Peyer's patch (tissue), 4 donors: ENCODE measurements around the gene SNRPA1.

Experiments used
- CTCF ChIP-seq, 6 experiments: fragments of 450-650 bp in 4 of 6; fragments of 200-600 bp in 2 of 6; sonication (generic) in 1 of 6; IDR thresholded peaks; one replicate each; pipeline ENCODE4 v1.5.1; 2017 to 2019; ENCODE audit warnings: antibody characterized with exemption in 6 of 6, mild to moderate bottlenecking in 3 of 6, moderate library complexity in 1 of 6
- POLR2A ChIP-seq, 2 donors: fragments of 450-650 bp; IDR thresholded peaks; one replicate each; pipeline ENCODE4 v1.5.1; 2017; ENCODE audit warnings: antibody characterized with exemption in 2 of 2, mild to moderate bottlenecking in 2 of 2, moderate library complexity in 2 of 2

- no peak for TF ChIP-seq CTCF (IDR thresholded peaks at IDR 0.05)
- no peak for TF ChIP-seq POLR2A (IDR thresholded peaks at IDR 0.05)
Measured at GRCh38 chr15:101255615-101256241, 39.3 kb downstream of the SNRPA1 start.
